GM12878 (cell line): ENCODE results near the gene MYG1. TPM values are rescaled to one million over a fixed set of nuclear protein-coding genes. Genes with fewer than 3 reads are reported as not detected.

ENCODE experiments used
- ATAC-seq: fragments of 200-7000 bp; cut with Tn5 transposase; 3 replicates; pipeline ENCODE4 v1.9.1; 2020; ENCODE audit warnings: mild to moderate bottlenecking, moderate library complexity
- BruUV-seq: library from RNA; stranded (reverse); fragments of 400-500 nt; replicated peaks from 2 replicates; lab custom pipeline; 2021; lab: Mats Ljungman, UMichigan
- CTCF ChIA-PET: fragments of 300-600 bp; sonication (Branson Sonifier 250); formaldehyde crosslinking; extraction: SDS; loops from one replicate; lab custom pipeline; 2021; ENCODE audit warnings: inconsistent platforms; lab: Yijun Ruan, JAX
- POLR2A ChIA-PET: fragments of 350-600 bp; formaldehyde crosslinking; extraction: SDS; loops from one replicate; lab custom pipeline; 2021; ENCODE audit warnings: inconsistent platforms; lab: Charles Lee
- RAD21 ChIA-PET: fragments of 300-600 bp; sonication (Branson Sonifier 250); formaldehyde crosslinking; loops from one replicate; lab custom pipeline; 2023; ENCODE audit warnings: antibody characterized with exemption; ENCODE audit not compliant: unreplicated experiment; lab: Charles Lee
- SMC1A ChIA-PET: fragments of 300-600 bp; sonication (Branson Sonifier 250); formaldehyde crosslinking; loops from one replicate; lab custom pipeline; 2023; ENCODE audit not compliant: unreplicated experiment, uncharacterized antibody; lab: Charles Lee
- DNase-seq: peaks from one replicate; pipeline ENCODE4 v3.0.0-alpha.2; 2011; ENCODE audit warnings: low read depth, low spot score
- FAIRE-seq: peaks from 3 replicates; lab custom pipeline; 2011; peaks lifted over from hg19 to GRCh38; lab: Jason Lieb, UNC
- H2AFZ ChIP-seq: 2 replicates; pipeline ENCODE4 v1.6.0; 2011; ENCODE audit warnings: low read depth, low read length, control low read depth; ENCODE audit not compliant: control insufficient read depth
- H3K27ac ChIP-seq: 2 replicates; pipeline ENCODE4 v1.5.1; 2011; ENCODE audit warnings: control low read depth; ENCODE audit not compliant: control insufficient read depth, insufficient read depth
- H3K27me3 ChIP-seq, 2 experiments: replicated peaks in 1 of 2; 2 replicates each; pipeline versions ENCODE4 v1.6.0 to v1.6.1; 2011; ENCODE audit warnings: low read length in 1 of 2; ENCODE audit not compliant: control insufficient read depth in 2 of 2, insufficient read depth in 2 of 2
- H3K36me3 ChIP-seq, 2 experiments: 2 replicates each; pipeline ENCODE4 v1.5.1; 2011; ENCODE audit warnings: low read length in 1 of 2; ENCODE audit not compliant: control insufficient read depth in 2 of 2, insufficient read depth in 2 of 2
- H3K4me1 ChIP-seq: 2 replicates; pipeline ENCODE4 v1.6.1; 2011; ENCODE audit warnings: mild to moderate bottlenecking, low read length, moderate library complexity, mixed read lengths; ENCODE audit not compliant: control insufficient read depth, insufficient read depth
- H3K4me2 ChIP-seq: 2 replicates; pipeline ENCODE4 v1.6.0; 2011; ENCODE audit warnings: control low read depth; ENCODE audit not compliant: control insufficient read depth, insufficient read depth
- H3K4me3 ChIP-seq: fragments of 200-600 bp; sonication (generic); 2 replicates; pipeline ENCODE4 v1.5.1; 2016
- H3K79me2 ChIP-seq: 2 replicates; pipeline ENCODE4 v1.6.0; 2011; ENCODE audit warnings: low read length; ENCODE audit not compliant: control insufficient read depth, insufficient read depth
- H3K9ac ChIP-seq: 2 replicates; pipeline ENCODE4 v1.8.0; 2011; ENCODE audit warnings: low read length, control low read depth, mixed read lengths; ENCODE audit not compliant: control insufficient read depth, insufficient read depth
- H3K9me3 ChIP-seq: replicated peaks from 3 replicates; pipeline ENCODE4 v1.5.1; 2011; ENCODE audit warnings: mild to moderate bottlenecking, low read length; ENCODE audit not compliant: control insufficient read depth, insufficient read depth
- H4K20me1 ChIP-seq: 2 replicates; pipeline ENCODE4 v1.6.0; 2011; ENCODE audit not compliant: control insufficient read depth, insufficient read depth
- BHLHE40 ChIP-seq, 2 experiments: fragments of 450-650 bp in 1 of 2; IDR thresholded peaks; 2 replicates each; pipeline ENCODE4 v1.6.1; 2011 to 2017; ENCODE audit warnings: low read depth in 2 of 2, borderline replicate concordance in 1 of 2, improper control_type of control experiment in 1 of 2, low read length in 1 of 2, mild to moderate bottlenecking in 1 of 2
- CEBPB ChIP-seq, 2 experiments: fragments of 150-350 bp in 1 of 2; IDR thresholded peaks; 2 replicates each; pipeline ENCODE4 v1.6.1; 2012 to 2014; ENCODE audit warnings: low read depth in 2 of 2, low read length in 2 of 2, borderline replicate concordance in 1 of 2, inconsistent platforms in 1 of 2
- FOXM1 ChIP-seq: IDR thresholded peaks from 2 replicates; pipeline ENCODE4 v1.6.1; 2012; ENCODE audit warnings: low read depth, mild to moderate bottlenecking, inconsistent platforms, low read length, moderate library complexity
- HDAC6 ChIP-seq: fragments of 200-600 bp; sonication (generic); IDR thresholded peaks from one replicate; pipeline ENCODE4 v1.8.0; 2017; ENCODE audit warnings: antibody characterized with exemption; ENCODE audit not compliant: unreplicated experiment
- IRF4 ChIP-seq: IDR thresholded peaks from 2 replicates; pipeline ENCODE4 v1.6.1; 2011; ENCODE audit warnings: low read depth, low read length
- MTA3 ChIP-seq: IDR thresholded peaks from 2 replicates; pipeline ENCODE4 v1.6.1; 2012; ENCODE audit warnings: low read length, inconsistent platforms, borderline replicate concordance
- SMAD1 ChIP-seq: fragments of 450-650 bp; IDR thresholded peaks from 2 replicates; pipeline ENCODE4 v1.6.1; 2018; ENCODE audit warnings: mild to moderate bottlenecking, low read depth; ENCODE audit not compliant: partially characterized antibody
- SMARCA5 ChIP-seq: fragments of 450-650 bp; IDR thresholded peaks from 2 replicates; pipeline ENCODE4 v1.6.1; 2017; ENCODE audit warnings: mild to moderate bottlenecking
- SRF ChIP-seq, 2 experiments: IDR thresholded peaks; 2 replicates each; pipeline ENCODE4 v1.6.1; 2011; ENCODE audit warnings: low read depth in 2 of 2, low read length in 2 of 2, mild to moderate bottlenecking in 1 of 2, moderate library complexity in 1 of 2
- ZNF207 ChIP-seq: fragments of 450-650 bp; IDR thresholded peaks from 2 replicates; pipeline ENCODE4 v1.6.1; 2014; ENCODE audit warnings: antibody characterized with exemption, mild to moderate bottlenecking, borderline replicate concordance
- ZZZ3 ChIP-seq: IDR thresholded peaks from 2 replicates; pipeline ENCODE4 v1.6.1; 2011; ENCODE audit warnings: low read depth; ENCODE audit not compliant: control insufficient read depth, insufficient read length
- WGBS: methylation state at CpG from one replicate; pipeline ENCODE4 v1.1.6; 2016; ENCODE audit warnings: low lambda C conversion rate; ENCODE audit not compliant: insufficient replicate concordance, insufficient coverage; ENCODE audit errors: missing lambda C conversion rate; 5-methylcytosine and 5-hydroxymethylcytosine counted together
- in situ Hi-C: fragments of 300-500 bp; cut with MboI; formaldehyde crosslinking; loops from 9 replicates; pipeline ENCODE4 v1.14.3; 2018; ENCODE audit warnings: mixed read lengths
- intact Hi-C: fragments of 100-400 bp; cut with micrococcal nuclease; formaldehyde crosslinking; loops from one replicate; pipeline ENCODE4 v1.14.2; 2022; ENCODE audit not compliant: unreplicated experiment
- polyA plus RNA-seq, 11 experiments: library from polyadenylated mRNA; depleted of rRNA in 4 of 11; unstranded in 6 of 11; stranded (reverse) in 5 of 11; fragments of >200 nt; fragmentation: Nextera tagmentation in 4 of 11; fragmentation: Illumina TruSeq in 1 of 11; extraction: Ambion mirVana in 4 of 11; extraction: Trizol in 1 of 11; gene quantifications; 1 replicate in 1 of 11; 2 replicates in 10 of 11; pipeline versions ENCODE4 v1.2.1 to v1.2.3, GENCODE V29; 2011 to 2016; ENCODE audit warnings: inconsistent platforms in 2 of 11, missing spikeins in 2 of 11, low read depth in 1 of 11
- total RNA-seq, 4 experiments: library from RNA; depleted of rRNA in 3 of 4; stranded (reverse); fragments of >200 nt in 3 of 4; fragmentation: Illumina TruSeq in 1 of 4; extraction: Trizol in 1 of 4; gene quantifications; 2 replicates each; pipeline versions ENCODE4 v1.2.1 to v1.2.3, GENCODE V29; 2013 to 2021
- TF ChIP-seq, protein P1 (sequence below): IDR thresholded peaks from 2 replicates; pipeline ENCODE4 v1.6.1; 2012; ENCODE audit warnings: low read depth, low read length, improper control_type of control experiment
- TF ChIP-seq, protein P2 (sequence below): fragments of 450-650 bp; IDR thresholded peaks from 2 replicates; pipeline ENCODE4 v1.6.1; 2018; ENCODE audit warnings: borderline replicate concordance, mild to moderate bottlenecking; ENCODE audit not compliant: partially characterized antibody

The MYG1 gene
- total and polyA plus RNA-seq, 10 of the 15 experiments (the other 5 are each of a cell fraction or from before 2014, with no cell fraction given): 20.7 to 81.0 (median 49.4) TPM

DNA sequence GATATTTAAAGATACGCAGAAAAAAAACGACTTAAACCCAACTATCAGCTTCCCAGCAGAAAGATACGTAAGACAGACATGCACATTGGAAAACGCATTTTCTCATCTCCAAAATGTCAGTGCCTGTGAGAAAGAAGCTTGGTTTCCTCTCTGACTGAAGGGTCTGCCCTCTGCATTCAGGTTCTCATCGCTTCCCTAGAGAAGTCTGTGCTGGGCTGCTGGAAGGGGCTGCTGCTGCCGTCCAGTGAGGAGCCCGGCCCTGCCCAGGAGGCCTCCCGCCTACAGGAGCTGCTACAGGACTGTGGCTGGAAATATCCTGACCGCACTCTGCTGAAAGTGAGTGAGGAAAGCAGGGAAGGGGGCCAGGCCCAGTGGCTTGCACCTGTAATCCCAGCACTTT lies 8.8 kb upstream of the MYG1 start:
- TF ChIP-seq, protein P1, sequence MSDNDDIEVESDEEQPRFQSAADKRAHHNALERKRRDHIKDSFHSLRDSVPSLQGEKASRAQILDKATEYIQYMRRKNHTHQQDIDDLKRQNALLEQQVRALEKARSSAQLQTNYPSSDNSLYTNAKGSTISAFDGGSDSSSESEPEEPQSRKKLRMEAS: no peak
- no peak for TF ChIP-seq ZNF207
- TF ChIP-seq CEBPB (IDR thresholded peaks at IDR 0.05; ENCODE audit: borderline replicate concordance in 1 of 2, low read depth in 2 of 2, low read length in 2 of 2): no peak
- no peak for TF ChIP-seq FOXM1
- no peak for TF ChIP-seq SRF (IDR thresholded peaks at IDR 0.05; ENCODE audit: low read depth in 2 of 2, low read length in 2 of 2)
- 86% methylated on average over 9 of the region's 9 CpGs for WGBS
- intact Hi-C loops (no loop called here), in situ Hi-C loops (no loop called here)
- Histone ChIP-seq H2AFZ (no peak overlapping the region), H3K4me1 (no peaks in the 10 kb centered on the region; the same call in 1 of the 2 replicates), H3K4me3 (no peak overlapping the region), H3K9ac (no peak overlapping the region), H3K27ac (no peak overlapping the region), H3K36me3 (peaks cover 19% of the 10 kb centered on the region in 2 experiments), H3K9me3 (no peaks in the 10 kb centered on the region), H3K4me2 (no peak overlapping the region), H4K20me1 (no peaks in the 10 kb centered on the region), H3K79me2 (peaks cover 3% of the 10 kb centered on the region), H3K27me3 (no peaks in the 10 kb centered on the region)
- ChIA-PET SMC1A (interaction anchor here (1.1 to 10.8 kb wide), 4 partner anchors 54 to 130 kb away, joined by 3 to 96 read pairs (median 19); no protein-coding TSS in a partner anchor), CTCF (interaction anchor here (0.6 to 12.9 kb wide), 11 partner anchors 9 to 357 kb away, joined by 3 to 315 read pairs (median 4); partner anchors contain the start of genes ESPL1, ITGB7 and MYG1), RAD21 (interaction anchor here (1.6 to 8.2 kb wide), 2 partner anchors 9 to 78 kb away, joined by 4 to 102 read pairs; partner anchors contain the start of gene MYG1), POLR2A (interaction anchor here (1.5 kb wide), 1 partner anchor 77 kb away, joined by 3 read pairs; no protein-coding TSS in a partner anchor)
- no TSS peak for BruUV-seq
- DNase-seq: no peak
- FAIRE-seq: no peak
- no peak for ATAC-seq

DNA sequence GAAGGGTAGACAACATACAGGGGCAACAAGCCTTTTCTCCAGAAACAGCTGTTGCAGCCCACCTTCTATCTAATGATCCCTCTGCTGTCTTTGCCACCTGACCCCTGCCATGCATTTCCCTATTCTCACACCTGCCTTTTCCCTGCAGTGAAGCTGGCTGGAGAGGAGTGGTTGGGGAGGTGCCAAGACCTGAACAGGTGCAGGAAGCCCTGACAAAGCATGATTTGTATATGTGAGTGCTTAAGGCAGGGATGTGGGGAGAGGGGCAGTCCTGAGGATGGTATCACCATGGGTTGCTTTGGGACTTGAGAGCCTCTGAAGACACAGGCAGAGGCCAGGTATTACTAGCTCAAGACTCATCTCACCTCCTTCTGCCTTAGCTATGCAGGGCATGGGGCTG lies 7.1 kb upstream of the MYG1 start:
- Histone ChIP-seq H3K36me3 (peaks cover 13 to 19% of the 10 kb centered on the region in 2 experiments), H3K4me3 (no peak overlapping the region), H3K79me2 (peaks cover 16% of the 10 kb centered on the region), H3K9ac (no peak overlapping the region), H3K4me2 (no peak overlapping the region), H2AFZ (no peak overlapping the region), H3K4me1 (peaks cover 12% of the 10 kb centered on the region), H3K27ac (no peak overlapping the region)
- ChIA-PET POLR2A (interaction anchor here (0.6 kb wide), 1 partner anchor 221 kb away, joined by 4 read pairs; no protein-coding TSS in a partner anchor), RAD21 (interaction anchor here (0.5 to 8.2 kb wide), 3 partner anchors 29 to 178 kb away, joined by 3 to 102 read pairs (median 29); partner anchors contain the start of gene AAAS), CTCF (interaction anchor here (1.3 to 12.9 kb wide), 4 partner anchors 31 to 133 kb away, joined by 3 to 315 read pairs (median 143); partner anchors contain the start of genes AAAS and ITGB7), SMC1A (no interaction called here)
- BruUV-seq: no TSS peak
- in situ Hi-C loops (no loop called here), intact Hi-C loops (no loop called here)
- no peak for ATAC-seq
- DNase-seq: no peak
- TF ChIP-seq SMAD1 (no peak), IRF4 (no peak), MTA3 (no peak), BHLHE40 (IDR thresholded peaks at IDR 0.05; ENCODE audit: borderline replicate concordance in 1 of 2, low read depth in 2 of 2, low read length in 1 of 2) (no peak), HDAC6 (no peak), ZZZ3 (no peak), SMARCA5 (no peak), SRF (IDR thresholded peaks at IDR 0.05; ENCODE audit: low read depth in 2 of 2, low read length in 2 of 2) (no peak)
- TF ChIP-seq, protein P2, sequence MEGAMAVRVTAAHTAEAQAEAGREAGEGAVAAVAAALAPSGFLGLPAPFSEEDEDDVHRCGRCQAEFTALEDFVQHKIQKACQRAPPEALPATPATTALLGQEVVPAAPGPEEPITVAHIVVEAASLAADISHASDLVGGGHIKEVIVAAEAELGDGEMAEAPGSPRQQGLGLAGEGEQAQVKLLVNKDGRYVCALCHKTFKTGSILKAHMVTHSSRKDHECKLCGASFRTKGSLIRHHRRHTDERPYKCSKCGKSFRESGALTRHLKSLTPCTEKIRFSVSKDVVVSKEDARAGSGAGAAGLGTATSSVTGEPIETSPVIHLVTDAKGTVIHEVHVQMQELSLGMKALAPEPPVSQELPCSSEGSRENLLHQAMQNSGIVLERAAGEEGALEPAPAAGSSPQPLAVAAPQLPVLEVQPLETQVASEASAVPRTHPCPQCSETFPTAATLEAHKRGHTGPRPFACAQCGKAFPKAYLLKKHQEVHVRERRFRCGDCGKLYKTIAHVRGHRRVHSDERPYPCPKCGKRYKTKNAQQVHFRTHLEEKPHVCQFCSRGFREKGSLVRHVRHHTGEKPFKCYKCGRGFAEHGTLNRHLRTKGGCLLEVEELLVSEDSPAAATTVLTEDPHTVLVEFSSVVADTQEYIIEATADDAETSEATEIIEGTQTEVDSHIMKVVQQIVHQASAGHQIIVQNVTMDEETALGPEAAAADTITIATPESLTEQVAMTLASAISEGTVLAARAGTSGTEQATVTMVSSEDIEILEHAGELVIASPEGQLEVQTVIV: no peak
- TF ChIP-seq, all 136 proteins: peak for 0
- Histone ChIP-seq H3K27me3 (no peaks in the 10 kb centered on the region), H4K20me1 (no peaks in the 10 kb centered on the region; the same call in 1 of the 2 replicates), H3K9me3 (no peaks in the 10 kb centered on the region)
- FAIRE-seq: no peak
